ENCODE measurements around the gene KRTAP9-8. TPM values are rescaled to one million over a fixed set of nuclear protein-coding genes. Genes with fewer than 3 reads are reported as not detected.

KRTAP9-8 gene
- polyA plus RNA-seq, 1 donor, result not detected

- no peak overlapping the region for H3K4me3 ChIP-seq (ENCODE audit: low read length)
- H3K27me3 ChIP-seq (ENCODE audit: control insufficient read depth, insufficient read depth, low read length), result peaks cover 8% of the 10 kb centered on the region
- no peak overlapping the region for H3K27ac ChIP-seq (ENCODE audit: low read length)
- DNase-seq, result no peak
- WGBS (ENCODE audit: insufficient coverage, low lambda C conversion rate), result 80% methylated on average over 1 of the region's 3 CpGs
- H3K9me3 ChIP-seq (ENCODE audit: control insufficient read depth, low read depth, low read length), result no peaks in the 10 kb centered on the region
- H3K36me3 ChIP-seq (ENCODE audit: control insufficient read depth, insufficient read depth, low read length), result no peaks in the 10 kb centered on the region
- H3K4me1 ChIP-seq (ENCODE audit: control insufficient read depth, insufficient read depth, low read length), result no peaks in the 10 kb centered on the region
Observed at GRCh38 chr17:41278176-41278955, 40.6 kb downstream of the KRTAP9-8 start.

- Histone ChIP-seq H3K36me3 (ENCODE audit: control insufficient read depth, insufficient read depth, low read length) (no peaks in the 10 kb centered on the region), H3K4me1 (ENCODE audit: control insufficient read depth, insufficient read depth, low read length) (no peaks in the 10 kb centered on the region), H3K4me3 (ENCODE audit: low read length) (no peak overlapping the region), H3K9me3 (ENCODE audit: control insufficient read depth, low read depth, low read length) (no peaks in the 10 kb centered on the region), H3K27me3 (ENCODE audit: control insufficient read depth, insufficient read depth, low read length) (peaks cover 11% of the 10 kb centered on the region), H3K27ac (ENCODE audit: low read length) (no peak overlapping the region)
- DNase-seq, result no peak
- no CpG with 5 or more reads among the region's 3 CpGs for WGBS (ENCODE audit: insufficient coverage, low lambda C conversion rate)
Observed at GRCh38 chr17:41284043-41284442, 46.2 kb downstream of the KRTAP9-8 start.

DNA sequence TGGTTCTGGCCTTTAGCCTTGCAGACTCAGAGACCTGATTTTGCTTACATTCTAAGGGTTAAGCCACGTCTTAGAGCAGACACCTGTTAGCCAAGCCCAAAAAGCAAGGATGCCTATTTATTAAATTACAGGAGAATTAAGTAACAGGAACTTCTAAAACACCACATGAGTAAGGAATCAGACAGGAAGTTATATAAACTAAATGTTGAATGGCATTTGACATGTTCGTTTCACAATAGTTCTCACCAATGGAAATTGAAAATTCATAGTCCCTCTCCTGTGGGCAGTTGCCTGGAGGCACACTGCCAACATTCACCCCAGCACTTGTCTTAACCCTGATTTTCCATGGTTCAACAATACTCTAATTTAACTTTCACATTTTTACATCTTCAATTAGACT, 46.7 kb downstream of the KRTAP9-8 start:
- no peaks in the 10 kb centered on the region for H3K9me3 ChIP-seq (ENCODE audit: control insufficient read depth, low read depth, low read length)
- DNase-seq, result no peak
- H3K4me1 ChIP-seq (ENCODE audit: control insufficient read depth, insufficient read depth, low read length), result no peaks in the 10 kb centered on the region
- no peak overlapping the region for H3K4me3 ChIP-seq (ENCODE audit: low read length)
- H3K36me3 ChIP-seq (ENCODE audit: control insufficient read depth, insufficient read depth, low read length), result no peaks in the 10 kb centered on the region
- WGBS (ENCODE audit: insufficient coverage, low lambda C conversion rate), result no CpG with 5 or more reads among the region's 2 CpGs
- H3K27ac ChIP-seq (ENCODE audit: low read length), result no peak overlapping the region
- H3K27me3 ChIP-seq (ENCODE audit: control insufficient read depth, insufficient read depth, low read length), result peaks cover 11% of the 10 kb centered on the region

DNA sequence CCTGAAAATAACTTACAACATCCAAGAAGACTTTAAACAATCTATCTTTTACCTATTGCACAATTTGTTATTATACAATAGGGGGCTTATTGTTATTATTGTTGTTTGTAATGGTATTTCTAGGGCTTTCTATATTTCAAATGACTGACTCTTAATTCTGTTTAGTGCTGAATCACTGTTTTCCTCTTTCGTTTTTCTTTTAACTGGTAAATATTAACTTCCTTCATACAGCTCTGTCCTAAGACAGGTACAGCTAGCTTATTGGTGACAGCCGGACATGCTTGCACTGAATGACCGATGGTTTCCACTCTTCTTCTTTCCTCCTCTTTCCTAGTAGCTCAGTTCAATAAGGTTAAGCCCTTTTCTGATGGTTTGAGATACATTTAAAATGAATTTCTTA, 49.3 kb downstream of the KRTAP9-8 start:
- peaks cover 8% of the 10 kb centered on the region for H3K27me3 ChIP-seq (ENCODE audit: control insufficient read depth, insufficient read depth, low read length)
- DNase-seq, result no peak
- no peaks in the 10 kb centered on the region for H3K36me3 ChIP-seq (ENCODE audit: control insufficient read depth, insufficient read depth, low read length)
- 75% methylated on average over 3 of the region's 3 CpGs for WGBS (ENCODE audit: insufficient coverage, low lambda C conversion rate)
- H3K27ac ChIP-seq (ENCODE audit: low read length), result no peak overlapping the region
- no peaks in the 10 kb centered on the region for H3K9me3 ChIP-seq (ENCODE audit: control insufficient read depth, low read depth, low read length)
- no peak overlapping the region for H3K4me3 ChIP-seq (ENCODE audit: low read length)
- H3K4me1 ChIP-seq (ENCODE audit: control insufficient read depth, insufficient read depth, low read length), result no peaks in the 10 kb centered on the region

Other genes with a start within 250 kb of the KRTAP9-8 start
- not detected for gene KRTAP3-3, start 243.8 kb upstream of the KRTAP9-8 start, polyA plus RNA-seq
- not detected for gene KRTAP3-2, start 238.1 kb upstream of the KRTAP9-8 start, polyA plus RNA-seq
- not detected for gene KRTAP3-1, start 228.9 kb upstream of the KRTAP9-8 start, polyA plus RNA-seq
- not detected for gene KRTAP1-5, start 210.8 kb upstream of the KRTAP9-8 start, polyA plus RNA-seq
- not detected for gene KRTAP1-4, start 207.8 kb upstream of the KRTAP9-8 start, polyA plus RNA-seq
- not detected for gene KRTAP1-3, start 203.1 kb upstream of the KRTAP9-8 start, polyA plus RNA-seq
- not detected for gene KRTAP1-1, start 196.5 kb upstream of the KRTAP9-8 start, polyA plus RNA-seq
- not detected for gene KRTAP2-1, start 190.7 kb upstream of the KRTAP9-8 start, polyA plus RNA-seq
- not detected for gene KRTAP2-2, start 182.8 kb upstream of the KRTAP9-8 start, polyA plus RNA-seq
- not detected for gene KRTAP2-3, start 177.9 kb upstream of the KRTAP9-8 start, polyA plus RNA-seq
- not detected for gene KRTAP2-4, start 172.1 kb upstream of the KRTAP9-8 start, polyA plus RNA-seq
- gene KRTAP4-7, start 153.8 kb upstream of the KRTAP9-8 start, polyA plus RNA-seq, result not detected
- gene KRTAP4-8, start 139.9 kb upstream of the KRTAP9-8 start, polyA plus RNA-seq, result not detected
- gene KRTAP4-16, start 135.8 kb upstream of the KRTAP9-8 start, polyA plus RNA-seq, result not detected
- not detected for gene KRTAP4-9, start 132.6 kb upstream of the KRTAP9-8 start, polyA plus RNA-seq
- not detected for gene KRTAP4-11, start 119.6 kb upstream of the KRTAP9-8 start, polyA plus RNA-seq
- not detected for gene KRTAP4-12, start 113.8 kb upstream of the KRTAP9-8 start, polyA plus RNA-seq
- gene KRTAP4-6, start 97.5 kb upstream of the KRTAP9-8 start, polyA plus RNA-seq, result not detected
- gene KRTAP4-5, start 88.2 kb upstream of the KRTAP9-8 start, polyA plus RNA-seq, result not detected
- gene KRTAP4-4, start 77.3 kb upstream of the KRTAP9-8 start, polyA plus RNA-seq, result not detected
- not detected for gene KRTAP4-3, start 69.8 kb upstream of the KRTAP9-8 start, polyA plus RNA-seq
- not detected for gene KRTAP4-2, start 59.8 kb upstream of the KRTAP9-8 start, polyA plus RNA-seq
- not detected for gene KRTAP4-1, start 53.1 kb upstream of the KRTAP9-8 start, polyA plus RNA-seq
- gene KRTAP9-1, start 48.1 kb upstream of the KRTAP9-8 start, polyA plus RNA-seq, result not detected
- gene KRTAP9-2, start 11.4 kb upstream of the KRTAP9-8 start, polyA plus RNA-seq, result not detected
- not detected for gene KRTAP9-3, start 5.5 kb upstream of the KRTAP9-8 start, polyA plus RNA-seq
- gene KRTAP9-4, start 11.7 kb downstream of the KRTAP9-8 start, polyA plus RNA-seq, result not detected
- not detected for gene KRTAP9-9, start 17.4 kb downstream of the KRTAP9-8 start, polyA plus RNA-seq
- not detected for gene KRTAP9-6, start 27.4 kb downstream of the KRTAP9-8 start, polyA plus RNA-seq
- gene KRTAP9-7, start 37.7 kb downstream of the KRTAP9-8 start, polyA plus RNA-seq, result not detected
- not detected for gene KRTAP29-1, start 64.9 kb downstream of the KRTAP9-8 start, polyA plus RNA-seq
- not detected for gene KRTAP16-1, start 71.3 kb downstream of the KRTAP9-8 start, polyA plus RNA-seq
- gene KRTAP17-1, start 77.7 kb downstream of the KRTAP9-8 start, polyA plus RNA-seq, result 0.07 TPM
- gene KRT33A, start 112.8 kb downstream of the KRTAP9-8 start, polyA plus RNA-seq, result not detected
- gene KRT33B, start 131.8 kb downstream of the KRTAP9-8 start, polyA plus RNA-seq, result not detected
- not detected for gene KRT34, start 144.3 kb downstream of the KRTAP9-8 start, polyA plus RNA-seq
- gene KRT31, start 159.6 kb downstream of the KRTAP9-8 start, polyA plus RNA-seq, result not detected
- not detected for gene KRT37, start 186.6 kb downstream of the KRTAP9-8 start, polyA plus RNA-seq
- not detected for gene KRT38, start 203.0 kb downstream of the KRTAP9-8 start, polyA plus RNA-seq
- gene KRT32, start 229.4 kb downstream of the KRTAP9-8 start, polyA plus RNA-seq, result not detected
- not detected for gene KRT35, start 243.2 kb downstream of the KRTAP9-8 start, polyA plus RNA-seq

Data from large intestine (tissue), 3 donors.